Measurements from ENCODE around the gene ASAP2. TPM values are rescaled to one million over a fixed set of nuclear protein-coding genes. Genes with fewer than 3 reads are reported as not detected.

ASAP2 gene
- total and polyA plus RNA-seq, 9 of the 15 experiments (the other 6 are each of a cell fraction or from before 2014, with no cell fraction given): 0.06 to 4.3 (median 3.1) TPM

GRCh38 chr2:9440058-9440727, 233.6 kb downstream of the ASAP2 start:
- TF ChIP-seq ZNF143 (CRISPR knock-in tag; IDR thresholded peaks at IDR 0.05) (no peak), MTA2 (IDR thresholded peaks at IDR 0.05; ENCODE audit: low read depth) (no peak), SP2 (IDR thresholded peaks at IDR 0.05; ENCODE audit: extremely low read depth, low read depth, low read length, poor library complexity, severe bottlenecking) (no peak), SAFB2 (IDR thresholded peaks at IDR 0.05; ENCODE audit: borderline replicate concordance, low read depth, low read length, severe bottlenecking) (no peak), ZNF232 (CRISPR knock-in tag; IDR thresholded peaks at IDR 0.05) (no peak), ZNF239 (CRISPR knock-in tag; IDR thresholded peaks at IDR 0.05) (no peak), PHF20 (IDR thresholded peaks at IDR 0.05; ENCODE audit: partially characterized antibody) (no peak), SIX5 (IDR thresholded peaks at IDR 0.05; ENCODE audit: borderline replicate concordance in 1 of 2, insufficient read depth in 1 of 2, low read depth in 1 of 2, low read length in 2 of 2) (no peak), ZSCAN29 (IDR thresholded peaks at IDR 0.05) (no peak), ZZZ3 (IDR thresholded peaks at IDR 0.05) (no peak), MTA1 (IDR thresholded peaks at IDR 0.05; ENCODE audit: borderline replicate concordance) (no peak), RBM15 (IDR thresholded peaks at IDR 0.05; ENCODE audit: insufficient read depth, low read length) (no peak), HOMEZ (CRISPR knock-in tag; IDR thresholded peaks at IDR 0.05) (no peak), NFIC (IDR thresholded peaks at IDR 0.05) (no peak), BRD9 (IDR thresholded peaks at IDR 0.05; ENCODE audit: low read depth, partially characterized antibody) (no peak), JUND (IDR thresholded peaks at IDR 0.05; ENCODE audit: borderline replicate concordance, low read depth, low read length) (no peak), JUND (tag; IDR thresholded peaks at IDR 0.05; ENCODE audit: borderline replicate concordance, low read depth, low read length) (no peak)
- no peaks in the 10 kb centered on the region for H3K79me2 ChIP-seq (ENCODE audit: control insufficient read depth, insufficient read depth, low read length)
- H3K36me3 ChIP-seq (ENCODE audit: control insufficient read depth, insufficient read depth, low read length): peaks cover 79% of the 10 kb centered on the region
- intact Hi-C loops (cut with micrococcal nuclease) (no loop called here), in situ Hi-C loops (cut with MboI) (no loop called here)
- no peak overlapping the region for H3K4me2 ChIP-seq (ENCODE audit: insufficient read depth, low read length)
- H3K9me1 ChIP-seq (ENCODE audit: control insufficient read depth, insufficient read depth, low read length): no peaks in the 10 kb centered on the region
- no peaks in the 10 kb centered on the region for H3K9me3 ChIP-seq (replicated peaks; ENCODE audit: control insufficient read depth, insufficient read depth, low read depth, low read length)
- WGBS (ENCODE audit: insufficient coverage, low coverage, missing lambda C conversion rate): 92% methylated on average over 1 of the region's 1 CpG
- no peak overlapping the region for H3K27ac ChIP-seq (ENCODE audit: extremely low read depth, low read depth, low read length)
- H3K4me1 ChIP-seq (replicated peaks in 1 of 2; ENCODE audit: control insufficient read depth in 2 of 2, insufficient read depth in 2 of 2, low read length in 2 of 2): no peaks in the 10 kb centered on the region
- H4K20me1 ChIP-seq (replicated peaks; ENCODE audit: control insufficient read depth, insufficient read depth, low read length): no peaks in the 10 kb centered on the region
- H3K4me3 ChIP-seq: no peak overlapping the region
- no peak for ATAC-seq
- ChIA-PET CTCF (ENCODE audit: low intra/inter-chr PET ratio) (no interaction called here), POLR2A (no interaction called here)
- no TSS peak for BruUV-seq (replicated peaks)
- H3K27me3 ChIP-seq (ENCODE audit: control insufficient read depth in 2 of 2, insufficient read depth in 2 of 2, low read length in 2 of 2): no peaks in the 10 kb centered on the region
- DNase-seq (ENCODE audit: extremely low read depth in 1 of 4, low spot score in 3 of 4): no peak
- FAIRE-seq: no peak
- H2AFZ ChIP-seq (ENCODE audit: low read depth, low read length): no peak overlapping the region
- no peak overlapping the region for H3K9ac ChIP-seq (ENCODE audit: insufficient read depth in 1 of 2, low read depth in 2 of 2, low read length in 2 of 2)
